Thymus (tissue), 11 donors: ENCODE data around the gene RDM1. TPM values are rescaled to one million over a fixed set of nuclear protein-coding genes. Genes with fewer than 3 reads are reported as not detected.

Experiments
- DNase-seq, 9 donors: peaks; one replicate each; pipeline ENCODE4 v3.0.0-alpha.2; 2013; ENCODE audit warnings: low spot score in 9 of 9, low read depth in 6 of 9, missing footprints in 1 of 9
- H3K27ac ChIP-seq, 2 donors: one replicate each; pipeline ENCODE4 v1.5.1; 2013; ENCODE audit warnings: control low read depth in 1 of 2, low read depth in 1 of 2, low read length in 1 of 2, mild to moderate bottlenecking in 1 of 2, moderate library complexity in 1 of 2
- H3K27me3 ChIP-seq, 2 donors: one replicate each; pipeline ENCODE4 v1.5.1; 2013; ENCODE audit warnings: low read length in 1 of 2; ENCODE audit not compliant: control insufficient read depth in 2 of 2, insufficient read depth in 1 of 2
- H3K36me3 ChIP-seq, 2 donors: one replicate each; pipeline ENCODE4 v1.5.1; 2013; ENCODE audit warnings: low read length in 1 of 2, mild to moderate bottlenecking in 1 of 2, moderate library complexity in 1 of 2; ENCODE audit not compliant: control insufficient read depth in 2 of 2, insufficient read depth in 2 of 2
- H3K4me1 ChIP-seq, 2 donors: one replicate each; pipeline ENCODE4 v1.5.1; 2013; ENCODE audit warnings: low read length in 2 of 2; ENCODE audit not compliant: control insufficient read depth in 2 of 2, insufficient read depth in 2 of 2
- H3K4me3 ChIP-seq, 2 donors: one replicate each; pipeline ENCODE4 v1.5.1; 2013; ENCODE audit warnings: low read length in 2 of 2, control low read depth in 1 of 2, mild to moderate bottlenecking in 1 of 2
- H3K9me3 ChIP-seq, 2 donors: one replicate each; pipeline ENCODE4 v1.5.1; 2013; ENCODE audit warnings: low read length in 1 of 2, mild to moderate bottlenecking in 1 of 2; ENCODE audit not compliant: control insufficient read depth in 2 of 2, insufficient read depth in 1 of 2
- WGBS: extraction: QIAGEN DNeasy Blood & Tissue Kit; methylation state at CpG from one replicate; pipeline ENCODE4 v1.1.7; 2013; 5-methylcytosine and 5-hydroxymethylcytosine counted together
- polyA plus RNA-seq: library from polyadenylated mRNA; stranded (reverse); fragments of 200-250 nt; gene quantifications from one replicate; pipeline ENCODE4 v1.2.3, GENCODE V29; 2013
- total RNA-seq: library from RNA; stranded (reverse); fragments of 120-200 nt; gene quantifications from one replicate; pipeline ENCODE4 v1.2.4, GENCODE V29; 2013
- donor health status: healthy.

RDM1 gene
- total and polyA plus RNA-seq, 2 donors = 1.1 to 5.7 TPM

DNA sequence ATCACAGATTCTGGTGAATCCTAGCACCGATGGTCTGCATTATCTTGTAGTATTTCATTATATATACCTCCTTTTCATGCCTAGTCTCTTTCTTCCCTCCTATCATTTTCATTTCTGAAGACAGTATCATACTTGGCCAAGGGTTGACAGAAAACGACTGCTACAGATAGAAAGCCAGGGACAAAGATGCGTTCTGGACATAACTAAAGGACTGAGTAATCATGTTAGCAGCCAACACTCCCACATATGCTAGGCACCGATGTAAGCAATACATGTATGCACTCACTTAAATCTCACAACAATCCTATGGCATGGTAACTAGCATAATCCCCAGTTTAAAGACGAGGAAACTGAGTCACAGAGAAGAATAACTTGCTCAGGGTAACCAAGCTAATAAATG, 22.9 kb downstream of the RDM1 start:
- no peak for DNase-seq
- no peak overlapping the region for H3K4me3 ChIP-seq
- no peak overlapping the region for H3K27ac ChIP-seq
- H3K4me1 ChIP-seq = peaks cover 10 to 12% of the 10 kb centered on the region in 2 donors
- 93% methylated on average over 5 of the region's 5 CpGs for WGBS
- no peaks in the 10 kb centered on the region for H3K9me3 ChIP-seq
- no peaks in the 10 kb centered on the region for H3K27me3 ChIP-seq
- no peaks in the 10 kb centered on the region for H3K36me3 ChIP-seq

DNA sequence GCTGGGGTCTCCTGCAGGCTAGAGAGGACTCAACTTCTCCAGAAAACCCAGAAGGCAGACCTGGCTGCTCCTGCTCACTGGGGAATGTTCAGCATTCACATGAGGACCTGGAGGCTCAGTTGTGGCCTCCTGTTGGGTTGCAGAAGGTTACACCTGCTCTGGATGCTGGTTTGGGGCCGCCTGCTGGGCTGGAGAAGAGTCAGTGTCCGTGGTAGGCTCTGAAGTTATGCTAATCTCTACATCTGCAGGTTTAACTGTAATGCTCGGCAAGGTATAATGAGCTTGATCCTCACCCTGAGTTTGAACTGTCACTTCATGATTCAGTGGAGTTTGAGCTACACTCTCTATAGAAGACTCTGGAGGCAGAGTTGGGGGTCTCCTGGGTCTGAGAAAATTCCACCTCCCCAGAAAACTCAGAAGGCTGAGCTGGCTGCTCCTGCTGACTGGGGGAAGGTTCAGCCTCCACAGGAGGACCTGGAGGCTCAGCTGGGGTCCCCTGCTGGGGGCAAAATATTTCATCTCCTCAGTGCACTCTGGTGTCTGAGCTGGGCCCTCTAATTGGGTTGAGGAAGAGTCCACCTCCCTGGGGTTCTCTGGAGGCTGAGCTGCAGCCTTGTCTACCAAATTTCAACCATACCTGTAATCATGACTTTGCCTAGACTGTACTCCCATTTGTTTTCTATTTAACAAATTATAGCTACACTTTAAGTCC, 23.5 kb downstream of the RDM1 start:
- WGBS = 55% methylated on average over 3 of the region's 3 CpGs
- Histone ChIP-seq H3K9me3 (no peaks in the 10 kb centered on the region), H3K4me1 (peaks cover 10 to 16% of the 10 kb centered on the region in 2 donors), H3K36me3 (no peaks in the 10 kb centered on the region), H3K27me3 (no peaks in the 10 kb centered on the region), H3K27ac (no peak overlapping the region), H3K4me3 (no peak overlapping the region)
- DNase-seq = no peak

DNA sequence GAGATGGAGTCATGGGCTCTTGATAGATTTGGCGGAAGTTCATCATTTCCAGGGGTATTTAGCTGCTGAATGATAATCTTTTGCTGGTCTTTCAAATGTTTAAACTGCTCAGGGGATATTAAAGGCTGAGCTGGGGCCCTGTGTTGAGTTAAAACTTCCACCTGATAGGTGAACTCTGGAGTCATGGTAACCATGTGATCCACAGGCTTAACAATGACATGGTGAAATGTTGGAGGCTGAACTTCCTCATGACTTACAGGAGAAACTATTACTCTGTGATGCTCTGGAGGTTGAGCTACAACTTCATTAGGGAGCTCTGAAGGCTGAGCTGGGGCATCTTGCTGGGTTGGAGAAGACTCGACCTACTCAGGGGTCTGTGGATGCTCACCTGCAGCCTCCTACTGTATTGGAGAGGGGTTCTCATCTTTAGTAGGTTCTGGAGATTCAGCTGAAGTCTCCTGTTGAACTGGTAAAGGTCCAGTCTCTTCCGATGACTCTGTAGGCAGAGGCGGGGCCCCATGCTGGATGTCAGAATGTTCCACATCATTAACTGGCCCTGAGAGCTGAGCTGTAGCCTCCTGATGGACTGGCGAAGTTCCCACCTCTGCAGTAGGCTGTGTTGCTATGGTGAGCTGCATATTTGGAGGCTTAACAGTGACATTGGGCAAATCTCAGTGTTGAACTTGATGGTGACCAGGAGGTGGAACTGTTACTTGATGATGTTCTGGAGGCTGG, 24.2 kb downstream of the RDM1 start:
- no peak for DNase-seq
- Histone ChIP-seq H3K27ac (no peak overlapping the region), H3K36me3 (no peaks in the 10 kb centered on the region), H3K4me3 (no peak overlapping the region), H3K27me3 (no peaks in the 10 kb centered on the region), H3K4me1 (peaks cover 10 to 22% of the 10 kb centered on the region in 2 donors), H3K9me3 (no peaks in the 10 kb centered on the region)
- 96% methylated on average over 5 of the region's 5 CpGs for WGBS

DNA sequence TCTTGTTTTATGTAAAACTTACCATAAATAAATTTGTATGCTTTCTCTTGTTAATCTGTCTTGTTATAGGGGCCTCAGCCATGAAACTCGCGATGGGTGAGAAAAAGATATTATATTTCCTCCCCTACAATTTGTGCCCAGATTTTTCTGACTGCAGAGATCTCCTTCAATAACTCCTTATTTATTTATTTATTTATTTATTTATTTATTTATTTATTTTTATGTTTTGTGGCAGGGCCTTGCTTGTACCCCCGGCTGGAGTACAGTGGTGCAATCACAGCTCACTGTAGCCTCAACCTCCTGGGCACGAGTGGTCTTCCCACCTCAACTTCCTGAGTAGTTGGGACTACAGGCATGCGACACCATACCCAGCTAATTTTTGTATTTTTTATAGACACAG, 27.1 kb downstream of the RDM1 start:
- H3K4me1 ChIP-seq = peaks cover 14 to 48% of the 10 kb centered on the region in 2 donors
- no peaks in the 10 kb centered on the region for H3K9me3 ChIP-seq
- WGBS = 94% methylated on average over 5 of the region's 5 CpGs

DNA sequence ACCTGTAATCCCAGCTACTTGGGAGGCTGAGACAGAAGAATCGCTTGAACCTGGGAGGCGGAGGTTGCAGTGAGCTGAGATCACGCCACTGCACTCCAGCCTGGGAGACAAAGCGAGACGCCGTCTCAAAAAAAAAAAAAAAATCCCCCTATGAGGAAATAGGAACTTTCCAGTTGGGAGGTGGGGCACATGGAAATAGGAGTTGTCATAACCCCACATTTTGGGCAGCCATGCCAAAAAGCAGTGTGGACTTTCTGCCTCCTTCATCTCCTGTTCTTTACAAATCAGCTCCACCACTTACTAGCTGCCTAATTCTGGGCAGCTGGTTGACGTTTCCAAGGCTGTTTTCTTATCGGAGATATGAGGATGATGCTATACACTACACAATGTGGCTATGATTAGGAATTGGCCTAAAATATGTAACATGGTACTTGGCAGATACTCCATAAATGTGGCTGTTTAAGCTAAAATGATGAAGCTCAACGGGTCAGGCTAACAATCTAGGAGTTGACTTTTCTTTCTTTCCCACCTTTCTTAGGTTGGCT, 28.9 kb downstream of the RDM1 start:
- H3K36me3 ChIP-seq = no peaks in the 10 kb centered on the region

More for the DNA sequence above, 27.1 kb downstream of the RDM1 start:
- Histone ChIP-seq H3K27ac (no peak overlapping the region), H3K36me3 (no peaks in the 10 kb centered on the region), H3K27me3 (no peaks in the 10 kb centered on the region), H3K4me3 (no peak overlapping the region)
- no peak for DNase-seq

DNA sequence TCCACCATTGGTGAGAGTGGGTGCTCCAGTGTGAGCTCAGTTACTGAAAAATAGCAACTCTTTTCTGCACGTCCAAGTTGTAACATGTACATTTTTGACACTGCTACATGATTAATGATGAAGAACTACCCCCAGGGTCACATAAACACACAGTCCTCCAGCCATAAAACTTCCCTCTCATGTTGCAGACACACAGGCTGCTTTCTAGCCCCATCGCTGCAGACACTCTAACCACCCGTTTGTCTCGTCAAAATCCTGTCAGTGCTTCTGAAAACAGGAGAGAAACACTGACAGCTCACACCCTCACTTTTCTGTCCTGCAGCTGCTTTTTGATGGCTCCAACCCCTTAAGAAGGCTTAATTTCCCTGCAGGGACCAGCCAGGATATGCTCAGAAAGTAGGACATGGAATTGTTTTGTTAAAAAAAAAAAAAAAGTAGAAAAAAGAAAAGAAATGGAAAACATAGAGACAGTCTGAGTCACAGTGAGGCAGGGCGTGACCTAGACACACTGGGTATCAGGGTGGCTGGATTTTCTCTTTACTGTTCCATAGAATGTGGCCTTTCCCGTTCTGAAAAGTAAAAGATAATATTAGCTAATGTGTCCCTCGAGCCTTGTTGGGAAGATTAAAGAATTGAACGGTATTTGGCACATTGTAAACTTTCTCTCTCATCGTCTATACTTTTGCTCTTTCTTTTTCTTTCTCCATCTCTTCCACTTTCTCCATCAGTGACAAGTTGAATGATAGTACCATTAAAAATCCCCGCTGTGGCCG, 29.7 kb downstream of the RDM1 start:
- WGBS = 92% methylated on average over 11 of the region's 11 CpGs

More for the DNA sequence above, 28.9 kb downstream of the RDM1 start:
- DNase-seq = no peak
- 99% methylated on average over 9 of the region's 9 CpGs for WGBS
- Histone ChIP-seq H3K4me3 (no peak overlapping the region), H3K27me3 (no peaks in the 10 kb centered on the region), H3K4me1 (peaks cover 8 to 46% of the 10 kb centered on the region in 2 donors), H3K9me3 (no peaks in the 10 kb centered on the region), H3K27ac (peak overlapping the region in 1 of 2 donors; percentile 84)

DNA sequence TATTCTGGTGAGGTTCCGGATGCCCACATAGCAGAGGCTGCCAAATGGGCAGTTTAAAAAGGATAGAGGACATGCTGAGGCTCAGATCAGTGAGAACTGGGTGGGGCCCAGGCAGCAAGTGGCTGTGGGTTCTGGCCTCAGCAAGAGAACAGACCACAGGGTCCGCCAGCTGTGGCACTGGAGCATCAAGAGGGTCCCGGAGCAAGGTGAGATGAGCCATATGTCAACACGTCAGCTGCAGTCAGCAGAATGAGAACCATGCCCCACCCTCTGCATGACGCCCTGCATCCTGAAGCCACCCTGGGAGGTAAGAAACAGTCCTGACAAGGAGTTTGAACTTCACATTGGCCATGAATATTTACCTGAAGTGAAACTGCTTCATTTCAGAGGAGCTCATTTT, 30.3 kb downstream of the RDM1 start:
- Histone ChIP-seq H3K9me3 (no peaks in the 10 kb centered on the region), H3K27ac (peak overlapping the region in 1 of 2 donors; percentile 84), H3K36me3 (no peaks in the 10 kb centered on the region), H3K4me1 (peaks cover 13 to 50% of the 10 kb centered on the region in 2 donors), H3K4me3 (no peak overlapping the region), H3K27me3 (no peaks in the 10 kb centered on the region)
- WGBS = 76% methylated on average over 5 of the region's 5 CpGs
- DNase-seq = peak in 3 of 9 donors; percentile 13 to 58 (median 33)

More for the DNA sequence above, 29.7 kb downstream of the RDM1 start:
- Histone ChIP-seq H3K27me3 (no peaks in the 10 kb centered on the region), H3K27ac (peak overlapping the region; percentile 59 to 84), H3K4me3 (no peak overlapping the region), H3K36me3 (no peaks in the 10 kb centered on the region), H3K4me1 (peaks cover 13 to 50% of the 10 kb centered on the region in 2 donors), H3K9me3 (no peaks in the 10 kb centered on the region)
- DNase-seq = peak in 1 of 9 donors; percentile 65

DNA sequence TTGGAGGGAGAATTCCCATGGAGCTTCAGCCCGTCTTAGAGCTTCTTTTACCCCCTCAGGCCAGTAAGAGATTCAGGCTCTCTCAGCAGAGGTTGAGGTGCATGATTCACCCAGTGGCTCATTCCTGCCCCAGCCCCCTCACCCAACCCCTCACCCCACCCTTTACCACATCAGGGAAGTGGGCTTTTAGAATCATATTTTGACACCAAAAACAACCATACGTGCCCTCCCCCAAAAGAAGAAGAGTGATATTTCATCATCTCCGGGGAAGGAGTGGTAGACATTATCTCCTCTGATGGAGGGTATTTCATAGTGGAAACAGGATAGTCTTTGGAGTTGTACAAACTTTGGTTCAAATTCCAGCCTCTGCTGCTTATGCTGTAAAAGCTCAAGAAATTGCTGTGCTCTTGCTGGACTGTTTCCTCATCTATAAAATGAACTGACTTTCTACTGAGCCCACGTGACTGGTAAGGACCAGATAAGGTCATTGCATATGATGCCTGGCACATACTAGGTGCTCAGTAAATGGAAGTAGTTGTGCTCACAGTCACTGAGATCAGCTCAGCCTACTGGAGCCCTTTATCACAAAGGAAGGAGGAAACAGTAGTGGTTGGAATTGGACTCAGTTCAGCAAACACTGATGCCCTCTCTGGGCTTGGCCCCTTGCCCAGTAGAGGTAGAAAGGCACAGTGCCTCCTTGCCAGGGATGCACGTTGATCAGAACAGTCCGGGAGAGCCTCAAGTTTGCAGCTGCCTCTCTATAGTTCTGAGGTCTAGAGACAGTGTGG, 32.1 kb downstream of the RDM1 start:
- WGBS = 46% methylated on average over 6 of the region's 6 CpGs
- H3K4me3 ChIP-seq = no peak overlapping the region
- peak in 2 of 9 donors; percentile 11 to 57 for DNase-seq
- H3K36me3 ChIP-seq = no peaks in the 10 kb centered on the region
- peaks cover 13 to 50% of the 10 kb centered on the region in 2 donors for H3K4me1 ChIP-seq
- no peaks in the 10 kb centered on the region for H3K27me3 ChIP-seq
- no peak overlapping the region for H3K27ac ChIP-seq
- no peaks in the 10 kb centered on the region for H3K9me3 ChIP-seq
